ENCODE results near the gene FBXL15. TPM values are rescaled to one million over a fixed set of nuclear protein-coding genes. Genes with fewer than 3 reads are reported as not detected.
A peak's percentile ranks its signal among the peaks of the same experiment; 100 is the strongest.

The FBXL15 gene
- total and polyA plus RNA-seq, 2 of the 13 experiments (the other 11 are each of a cell fraction or from before 2014, with no cell fraction given) = 4.3 to 8.3 TPM

DNA sequence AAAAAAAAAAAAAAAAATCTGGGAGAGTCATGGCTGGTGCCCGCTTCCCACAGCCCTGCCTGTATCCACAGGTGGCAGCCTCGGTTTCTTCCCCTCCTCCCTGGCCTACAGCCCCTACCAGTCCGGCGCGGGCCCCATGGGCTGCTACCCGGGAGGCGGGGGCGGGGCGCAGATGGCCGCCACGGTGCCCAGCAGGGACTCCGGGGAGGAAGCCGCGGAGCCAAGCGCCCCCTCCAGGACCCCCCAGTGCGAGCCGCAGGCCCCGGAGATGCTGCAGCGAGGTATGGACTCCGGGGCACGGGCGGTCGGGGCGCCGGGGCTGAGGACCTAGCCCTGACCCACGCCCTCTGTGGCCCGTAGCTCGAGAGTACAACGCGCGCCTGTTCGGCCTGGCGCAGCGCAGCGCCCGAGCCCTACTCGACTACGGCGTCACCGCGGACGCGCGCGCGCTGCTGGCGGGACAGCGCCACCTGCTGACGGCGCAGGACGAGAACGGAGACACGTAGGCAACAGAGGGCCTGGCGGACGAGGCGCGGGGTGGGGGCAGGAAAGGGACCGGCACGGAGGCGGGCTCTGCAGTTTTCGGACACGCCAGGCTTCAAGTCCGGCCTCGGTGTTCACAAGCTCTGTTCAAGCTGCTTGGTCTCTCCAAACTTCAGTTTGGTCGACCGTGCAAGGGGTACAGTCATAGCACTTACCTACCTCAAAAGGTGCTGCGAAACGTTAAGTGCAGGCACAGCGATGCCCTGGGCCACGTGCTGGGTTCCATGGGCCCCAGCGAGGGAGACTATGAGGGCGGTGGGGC is 21.2 kb upstream of the FBXL15 start (continued):
- TF ChIP-seq, protein P1, sequence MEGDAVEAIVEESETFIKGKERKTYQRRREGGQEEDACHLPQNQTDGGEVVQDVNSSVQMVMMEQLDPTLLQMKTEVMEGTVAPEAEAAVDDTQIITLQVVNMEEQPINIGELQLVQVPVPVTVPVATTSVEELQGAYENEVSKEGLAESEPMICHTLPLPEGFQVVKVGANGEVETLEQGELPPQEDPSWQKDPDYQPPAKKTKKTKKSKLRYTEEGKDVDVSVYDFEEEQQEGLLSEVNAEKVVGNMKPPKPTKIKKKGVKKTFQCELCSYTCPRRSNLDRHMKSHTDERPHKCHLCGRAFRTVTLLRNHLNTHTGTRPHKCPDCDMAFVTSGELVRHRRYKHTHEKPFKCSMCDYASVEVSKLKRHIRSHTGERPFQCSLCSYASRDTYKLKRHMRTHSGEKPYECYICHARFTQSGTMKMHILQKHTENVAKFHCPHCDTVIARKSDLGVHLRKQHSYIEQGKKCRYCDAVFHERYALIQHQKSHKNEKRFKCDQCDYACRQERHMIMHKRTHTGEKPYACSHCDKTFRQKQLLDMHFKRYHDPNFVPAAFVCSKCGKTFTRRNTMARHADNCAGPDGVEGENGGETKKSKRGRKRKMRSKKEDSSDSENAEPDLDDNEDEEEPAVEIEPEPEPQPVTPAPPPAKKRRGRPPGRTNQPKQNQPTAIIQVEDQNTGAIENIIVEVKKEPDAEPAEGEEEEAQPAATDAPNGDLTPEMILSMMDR (CRISPR knock-in tag; IDR thresholded peaks at IDR 0.05) = peak; percentile 99
- TF ChIP-seq ZNF264 (CRISPR knock-in tag; IDR thresholded peaks at IDR 0.05) (no peak; the same call in 1 of the 2 replicates), HOXD1 (CRISPR knock-in tag; IDR thresholded peaks at IDR 0.05) (peak; percentile 78; the same call in 1 of the 2 replicates), SRSF9 (IDR thresholded peaks at IDR 0.05; ENCODE audit: borderline replicate concordance, insufficient read depth, low read depth, low read length, poor library complexity, severe bottlenecking) (no peak), WIZ (CRISPR knock-in tag; IDR thresholded peaks at IDR 0.05) (peak; percentile 87; the same call in 1 of the 2 replicates), RBFOX2 (IDR thresholded peaks at IDR 0.05; ENCODE audit: low read depth, low read length) (peak; percentile 86), MIXL1 (CRISPR knock-in tag; IDR thresholded peaks at IDR 0.05) (peak; percentile 37; the same call in 1 of the 2 replicates), SAP130 (CRISPR knock-in tag; IDR thresholded peaks at IDR 0.05; ENCODE audit: low read depth) (peak; percentile 91), ZSCAN31 (CRISPR knock-in tag; IDR thresholded peaks at IDR 0.05; ENCODE audit: low read depth) (peak; percentile 96), DR1 (CRISPR knock-in tag; IDR thresholded peaks at IDR 0.05) (peak; percentile 83), XBP1 (CRISPR knock-in tag; IDR thresholded peaks at IDR 0.05) (no peak), ZNF670 (CRISPR knock-in tag; IDR thresholded peaks at IDR 0.05; ENCODE audit: borderline replicate concordance) (peak; percentile 44; the same call in 1 of the 2 replicates), HMG20B (CRISPR knock-in tag; conservative IDR thresholded peaks at IDR 0.05) (no peak), HNRNPLL (IDR thresholded peaks at IDR 0.05; ENCODE audit: low read depth, low read length, poor library complexity, severe bottlenecking) (peak; percentile 92), ARNT2 (CRISPR knock-in tag; IDR thresholded peaks at IDR 0.05; ENCODE audit: low read depth) (peak; percentile 83), MBNL3 (CRISPR knock-in tag; conservative IDR thresholded peaks at IDR 0.05) (no peak), ERF (CRISPR knock-in tag; IDR thresholded peaks at IDR 0.05) (peak; percentile 89), ZNF550 (CRISPR knock-in tag; IDR thresholded peaks at IDR 0.05; ENCODE audit: borderline replicate concordance) (no peak), CBX1 (IDR thresholded peaks at IDR 0.05; ENCODE audit: low read depth) (peak; percentile 77), ZNF607 (CRISPR knock-in tag; IDR thresholded peaks at IDR 0.05; ENCODE audit: borderline replicate concordance) (peak; percentile 40; the same call in 1 of the 2 replicates)
- TF ChIP-seq, protein P2, sequence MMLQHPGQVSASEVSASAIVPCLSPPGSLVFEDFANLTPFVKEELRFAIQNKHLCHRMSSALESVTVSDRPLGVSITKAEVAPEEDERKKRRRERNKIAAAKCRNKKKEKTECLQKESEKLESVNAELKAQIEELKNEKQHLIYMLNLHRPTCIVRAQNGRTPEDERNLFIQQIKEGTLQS (CRISPR knock-in tag; IDR thresholded peaks at IDR 0.05) = peak; percentile 56; the same call in 1 of the 2 replicates
- TF ChIP-seq, protein P3, sequence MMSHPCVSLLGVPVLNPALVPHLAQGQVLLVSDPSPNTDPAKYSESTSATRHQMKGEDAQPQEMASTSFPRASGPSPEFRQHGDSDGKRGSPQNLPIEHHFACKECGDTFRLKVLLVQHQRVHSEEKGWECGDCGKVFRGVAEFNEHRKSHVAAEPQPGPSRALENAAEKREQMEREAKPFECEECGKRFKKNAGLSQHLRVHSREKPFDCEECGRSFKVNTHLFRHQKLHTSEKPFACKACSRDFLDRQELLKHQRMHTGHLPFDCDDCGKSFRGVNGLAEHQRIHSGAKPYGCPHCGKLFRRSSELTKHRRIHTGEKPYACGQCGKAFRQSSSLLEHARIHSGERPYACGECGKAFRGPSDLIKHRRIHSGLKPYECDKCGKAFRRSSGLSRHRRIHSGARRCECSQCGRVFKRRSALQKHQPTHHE (CRISPR knock-in tag; IDR thresholded peaks at IDR 0.05; ENCODE audit: borderline replicate concordance) = peak; percentile 87

All from HepG2 (cell line).